Measurements from ENCODE around the gene MZF1.
A peak's percentile ranks its signal among the peaks of the same experiment; 100 is the strongest.

Gene MZF1

GRCh38 chr19:58554494-58555368 is 18.4 kb downstream of the MZF1 start, which contains the start of gene CHMP2A:
Gene CHMP2A, minus strand, starts transcription at chr19:58555105. Its CDS starts 893 bp downstream, at chr19:58554212.
- Histone ChIP-seq H3K9ac (ENCODE audit: low read depth in 1 of 2, low read length in 2 of 2) (peak within 1 kb of the TSS; percentile 97 to 99), H3K36me3 (ENCODE audit: control insufficient read depth in 1 of 2, insufficient read depth in 2 of 2, low read length in 2 of 2) (peaks cover 33 to 42% of the 10 kb centered on the region in 2 donors), H3K9me3 (ENCODE audit: control insufficient read depth in 1 of 2, low read length in 2 of 2) (no peaks in the 10 kb centered on the region), H3K4me1 (ENCODE audit: control insufficient read depth in 1 of 2, insufficient read depth in 2 of 2, low read length in 2 of 2) (peaks cover 36 to 41% of the 10 kb centered on the region in 2 donors), H3K27ac (ENCODE audit: low read depth, low read length) (peak within 1 kb of the TSS; percentile 97), H3K27me3 (ENCODE audit: control insufficient read depth in 1 of 2, insufficient read depth in 2 of 2, low read length in 2 of 2) (no peaks in the 10 kb centered on the region), H3K4me3 (ENCODE audit: low read depth in 1 of 2, low read length in 2 of 2) (peak within 1 kb of the TSS; percentile 91 to 100)

- Histone ChIP-seq H3K9me3 (ENCODE audit: control insufficient read depth in 1 of 2, low read length in 2 of 2) (no peaks in the 10 kb centered on the region), H3K27ac (ENCODE audit: low read depth, low read length) (peak overlapping the region; percentile 97)
Observed at GRCh38 chr19:58553799-58554493, 19.2 kb downstream of the MZF1 start.

GRCh38 chr19:58552655-58553054 is 20.5 kb downstream of the MZF1 start:
- H3K9ac ChIP-seq (ENCODE audit: low read depth in 1 of 2, low read length in 2 of 2) = no peak overlapping the region
- no peak overlapping the region for H3K27ac ChIP-seq (ENCODE audit: low read depth, low read length)
- H3K4me1 ChIP-seq (ENCODE audit: control insufficient read depth in 1 of 2, insufficient read depth in 2 of 2, low read length in 2 of 2) = peaks cover 32 to 35% of the 10 kb centered on the region in 2 donors
- no peak overlapping the region for H3K4me3 ChIP-seq (ENCODE audit: low read depth in 1 of 2, low read length in 2 of 2)
- peaks cover 54 to 62% of the 10 kb centered on the region in 2 donors for H3K36me3 ChIP-seq (ENCODE audit: control insufficient read depth in 1 of 2, insufficient read depth in 2 of 2, low read length in 2 of 2)
- H3K9me3 ChIP-seq (ENCODE audit: control insufficient read depth in 1 of 2, low read length in 2 of 2) = no peaks in the 10 kb centered on the region
- H3K27me3 ChIP-seq (ENCODE audit: control insufficient read depth in 1 of 2, insufficient read depth in 2 of 2, low read length in 2 of 2) = no peaks in the 10 kb centered on the region

More at GRCh38 chr19:58553799-58554493, 19.2 kb downstream of the MZF1 start:
- H3K4me1 ChIP-seq (ENCODE audit: control insufficient read depth in 1 of 2, insufficient read depth in 2 of 2, low read length in 2 of 2) = peaks cover 34 to 36% of the 10 kb centered on the region in 2 donors
- H3K36me3 ChIP-seq (ENCODE audit: control insufficient read depth in 1 of 2, insufficient read depth in 2 of 2, low read length in 2 of 2) = peaks cover 41 to 50% of the 10 kb centered on the region in 2 donors
- peak overlapping the region; percentile 91 to 100 for H3K4me3 ChIP-seq (ENCODE audit: low read depth in 1 of 2, low read length in 2 of 2)
- no peaks in the 10 kb centered on the region for H3K27me3 ChIP-seq (ENCODE audit: control insufficient read depth in 1 of 2, insufficient read depth in 2 of 2, low read length in 2 of 2)
- H3K9ac ChIP-seq (ENCODE audit: low read depth in 1 of 2, low read length in 2 of 2) = peak overlapping the region; percentile 97 to 99

GRCh38 chr19:58551577-58552471 is 21.3 kb downstream of the MZF1 start:
- Histone ChIP-seq H3K27me3 (ENCODE audit: control insufficient read depth in 1 of 2, insufficient read depth in 2 of 2, low read length in 2 of 2) (no peaks in the 10 kb centered on the region), H3K9ac (ENCODE audit: low read depth in 1 of 2, low read length in 2 of 2) (no peak overlapping the region), H3K4me3 (ENCODE audit: low read depth in 1 of 2, low read length in 2 of 2) (no peak overlapping the region), H3K4me1 (ENCODE audit: control insufficient read depth in 1 of 2, insufficient read depth in 2 of 2, low read length in 2 of 2) (peaks cover 27 to 31% of the 10 kb centered on the region in 2 donors), H3K9me3 (ENCODE audit: control insufficient read depth in 1 of 2, low read length in 2 of 2) (no peaks in the 10 kb centered on the region), H3K27ac (ENCODE audit: low read depth, low read length) (no peak overlapping the region), H3K36me3 (ENCODE audit: control insufficient read depth in 1 of 2, insufficient read depth in 2 of 2, low read length in 2 of 2) (peaks cover 55 to 67% of the 10 kb centered on the region in 2 donors)

GRCh38 chr19:58551123-58551497 is 22.0 kb downstream of the MZF1 start:
- Histone ChIP-seq H3K4me3 (ENCODE audit: low read depth in 1 of 2, low read length in 2 of 2) (no peak overlapping the region), H3K9me3 (ENCODE audit: control insufficient read depth in 1 of 2, low read length in 2 of 2) (no peaks in the 10 kb centered on the region), H3K4me1 (ENCODE audit: control insufficient read depth in 1 of 2, insufficient read depth in 2 of 2, low read length in 2 of 2) (peaks cover 27 to 31% of the 10 kb centered on the region in 2 donors), H3K36me3 (ENCODE audit: control insufficient read depth in 1 of 2, insufficient read depth in 2 of 2, low read length in 2 of 2) (peaks cover 48 to 60% of the 10 kb centered on the region in 2 donors), H3K27ac (ENCODE audit: low read depth, low read length) (no peak overlapping the region), H3K9ac (ENCODE audit: low read depth in 1 of 2, low read length in 2 of 2) (no peak overlapping the region), H3K27me3 (ENCODE audit: control insufficient read depth in 1 of 2, insufficient read depth in 2 of 2, low read length in 2 of 2) (no peaks in the 10 kb centered on the region)

GRCh38 chr19:58550362-58551122 is 22.6 kb downstream of the MZF1 start:
- peaks cover 48 to 65% of the 10 kb centered on the region in 2 donors for H3K36me3 ChIP-seq (ENCODE audit: control insufficient read depth in 1 of 2, insufficient read depth in 2 of 2, low read length in 2 of 2)
- H3K9me3 ChIP-seq (ENCODE audit: control insufficient read depth in 1 of 2, low read length in 2 of 2) = no peaks in the 10 kb centered on the region
- H3K27ac ChIP-seq (ENCODE audit: low read depth, low read length) = no peak overlapping the region
- no peak overlapping the region for H3K4me3 ChIP-seq (ENCODE audit: low read depth in 1 of 2, low read length in 2 of 2)
- H3K27me3 ChIP-seq (ENCODE audit: control insufficient read depth in 1 of 2, insufficient read depth in 2 of 2, low read length in 2 of 2) = no peaks in the 10 kb centered on the region
- peaks cover 31 to 34% of the 10 kb centered on the region in 2 donors for H3K4me1 ChIP-seq (ENCODE audit: control insufficient read depth in 1 of 2, insufficient read depth in 2 of 2, low read length in 2 of 2)
- no peak overlapping the region for H3K9ac ChIP-seq (ENCODE audit: low read depth in 1 of 2, low read length in 2 of 2)

GRCh38 chr19:58549664-58550361 is 23.3 kb downstream of the MZF1 start:
- peaks cover 29 to 32% of the 10 kb centered on the region in 2 donors for H3K4me1 ChIP-seq (ENCODE audit: control insufficient read depth in 1 of 2, insufficient read depth in 2 of 2, low read length in 2 of 2)

GRCh38 chr19:58548859-58549663 is 24.1 kb downstream of the MZF1 start:
- no peak overlapping the region for H3K27ac ChIP-seq (ENCODE audit: low read depth, low read length)
- peaks cover 48 to 68% of the 10 kb centered on the region in 2 donors for H3K36me3 ChIP-seq (ENCODE audit: control insufficient read depth in 1 of 2, insufficient read depth in 2 of 2, low read length in 2 of 2)
- no peaks in the 10 kb centered on the region for H3K9me3 ChIP-seq (ENCODE audit: control insufficient read depth in 1 of 2, low read length in 2 of 2)
- H3K4me1 ChIP-seq (ENCODE audit: control insufficient read depth in 1 of 2, insufficient read depth in 2 of 2, low read length in 2 of 2) = peaks cover 26% of the 10 kb centered on the region in 2 donors
- no peaks in the 10 kb centered on the region for H3K27me3 ChIP-seq (ENCODE audit: control insufficient read depth in 1 of 2, insufficient read depth in 2 of 2, low read length in 2 of 2)
- no peak overlapping the region for H3K4me3 ChIP-seq (ENCODE audit: low read depth in 1 of 2, low read length in 2 of 2)
- H3K9ac ChIP-seq (ENCODE audit: low read depth in 1 of 2, low read length in 2 of 2) = no peak overlapping the region

More at GRCh38 chr19:58549664-58550361, 23.3 kb downstream of the MZF1 start:
- no peaks in the 10 kb centered on the region for H3K27me3 ChIP-seq (ENCODE audit: control insufficient read depth in 1 of 2, insufficient read depth in 2 of 2, low read length in 2 of 2)
- H3K36me3 ChIP-seq (ENCODE audit: control insufficient read depth in 1 of 2, insufficient read depth in 2 of 2, low read length in 2 of 2) = peaks cover 48 to 68% of the 10 kb centered on the region in 2 donors
- H3K27ac ChIP-seq (ENCODE audit: low read depth, low read length) = no peak overlapping the region
- no peak overlapping the region for H3K9ac ChIP-seq (ENCODE audit: low read depth in 1 of 2, low read length in 2 of 2)
- no peak overlapping the region for H3K4me3 ChIP-seq (ENCODE audit: low read depth in 1 of 2, low read length in 2 of 2)
- H3K9me3 ChIP-seq (ENCODE audit: control insufficient read depth in 1 of 2, low read length in 2 of 2) = no peaks in the 10 kb centered on the region
